Ecto neural progenitor cell (in vitro differentiated cells): ENCODE measurements around the gene PANX1.
"Not testable (repeated sequence)": the region's sequence is repeated elsewhere in the genome, so short reads cannot be mapped to it uniquely, and the experiment has no call there.

Source experiments
- DNase-seq: peaks from one replicate; pipeline ENCODE4 v3.0.0-alpha.2; 2018; ENCODE audit warnings: low spot score

The PANX1 gene

DNA sequence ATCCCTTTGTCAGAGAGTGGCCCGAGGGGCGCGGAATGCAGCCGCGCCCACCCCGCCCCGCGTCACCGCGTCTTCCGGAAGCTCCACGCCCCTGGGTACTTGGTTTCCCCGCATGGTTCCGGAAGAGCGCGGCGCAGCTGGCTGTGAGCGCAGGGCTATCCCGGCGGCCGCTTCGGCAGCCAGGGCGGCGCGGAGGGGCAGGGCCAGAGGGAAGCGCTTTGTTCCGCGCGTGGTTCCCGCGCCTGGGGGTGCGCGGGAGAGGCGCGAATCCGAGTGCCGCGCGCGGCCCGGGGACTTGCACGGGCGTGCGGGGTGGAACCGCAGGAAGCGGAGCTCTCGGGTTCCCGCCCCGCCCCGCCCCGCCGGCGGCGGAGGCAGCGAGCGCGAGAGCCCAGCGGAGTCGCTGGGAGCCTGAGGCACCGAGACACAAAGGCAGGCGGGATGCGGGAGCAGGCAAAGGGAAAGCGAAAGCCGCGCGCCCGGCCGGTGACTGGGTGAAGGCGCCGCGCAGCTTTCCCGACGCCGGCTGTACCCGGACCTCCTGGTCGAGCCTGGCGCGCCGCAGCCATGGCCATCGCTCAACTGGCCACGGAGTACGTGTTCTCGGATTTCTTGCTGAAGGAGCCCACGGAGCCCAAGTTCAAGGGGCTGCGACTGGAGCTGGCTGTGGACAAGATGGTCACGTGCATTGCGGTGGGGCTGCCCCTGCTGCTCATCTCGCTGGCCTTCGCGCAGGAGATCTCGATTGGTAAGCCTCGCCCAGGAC is at the start of gene PANX1:
TSS of gene PANX1 (plus strand) at position 96 of the 766 bp plus-strand sequence. CDS start at position 568, 472 bp downstream.
- DNase-seq = peak; percentile 89

- DNase-seq = no peak
Observed at GRCh38 chr11:94084164-94084563, 44.5 kb upstream of the PANX1 start.

DNA sequence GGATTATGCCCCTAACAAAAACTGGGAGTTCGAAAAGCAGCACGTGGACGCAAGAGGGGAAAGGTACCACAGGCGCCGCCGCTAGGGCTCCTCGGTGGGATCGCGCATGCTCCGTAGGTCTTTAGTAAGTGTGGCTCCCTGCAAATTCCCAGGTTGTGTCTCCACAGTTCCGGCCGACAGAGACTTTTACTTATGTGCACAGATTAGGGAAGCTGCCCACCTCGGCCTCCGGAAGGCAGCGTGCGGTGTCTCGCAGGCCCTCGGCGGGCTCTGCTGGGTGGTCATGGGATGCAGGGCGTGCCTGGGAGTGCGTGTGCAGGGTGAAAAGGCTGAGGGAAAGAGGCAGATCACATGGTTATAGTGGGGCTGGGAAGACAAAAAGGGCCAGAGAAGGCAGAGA is 39.7 kb upstream of the PANX1 start:
- DNase-seq = no peak

DNA sequence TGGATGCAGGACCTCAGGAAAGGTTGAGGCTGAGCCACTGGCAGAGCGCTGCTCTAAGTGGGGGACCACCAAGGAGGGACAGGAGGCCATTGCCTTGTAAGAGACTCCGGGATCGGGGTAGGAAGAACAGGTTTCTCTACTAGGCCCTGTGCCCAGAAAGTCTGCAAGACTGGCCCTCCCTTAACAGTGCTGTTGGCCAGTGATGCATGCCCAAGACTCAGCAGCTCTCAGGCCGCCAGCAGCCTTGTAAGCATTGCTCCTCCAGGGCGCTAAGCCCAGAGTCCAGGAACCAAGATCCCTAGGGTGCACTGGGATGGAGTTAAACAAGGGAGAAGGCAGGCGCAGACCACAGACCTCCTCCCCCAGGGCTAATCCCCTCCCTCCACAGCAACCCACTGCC is 39.3 kb upstream of the PANX1 start:
- DNase-seq = no peak

GRCh38 chr11:94090401-94090800 is 38.2 kb upstream of the PANX1 start:
- DNase-seq = no peak

DNA sequence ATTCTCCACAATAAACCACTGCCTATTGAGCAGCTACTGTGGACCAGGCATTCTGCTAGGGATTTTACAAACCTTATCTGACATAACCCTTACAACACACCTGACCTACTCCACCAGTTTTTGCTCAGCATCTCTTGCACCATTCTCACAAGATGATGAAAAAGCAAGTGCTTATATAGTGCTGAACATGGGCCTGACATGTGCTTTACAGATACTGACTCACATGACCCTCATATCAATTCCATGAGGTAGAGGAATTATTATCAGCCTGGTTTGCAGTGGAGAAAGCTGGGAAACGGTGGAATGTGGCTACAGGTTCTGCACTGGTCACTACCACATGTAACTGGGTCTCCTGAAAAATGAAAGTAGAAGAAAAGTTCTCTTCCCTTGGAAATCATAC is 37.5 kb upstream of the PANX1 start:
- no peak for DNase-seq

DNA sequence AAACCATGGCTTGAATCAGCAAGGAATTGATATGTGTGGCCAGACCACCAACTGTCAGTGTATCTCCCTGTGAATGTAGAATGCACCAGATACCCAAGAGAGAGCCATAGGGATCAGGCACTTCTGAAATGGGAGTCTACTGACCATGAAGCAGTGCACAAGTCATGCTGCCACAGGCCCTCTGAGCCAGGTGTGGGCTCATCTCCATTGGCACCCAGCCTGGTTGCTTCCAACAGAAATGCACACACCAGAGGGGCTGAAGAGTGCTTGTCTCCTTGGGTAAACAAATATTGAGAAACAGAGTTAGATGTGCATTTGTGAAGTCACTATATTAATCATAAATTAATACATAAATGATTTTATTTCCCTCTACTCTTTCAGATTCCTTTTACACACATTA is 28.4 kb upstream of the PANX1 start:
- no peak for DNase-seq

DNA sequence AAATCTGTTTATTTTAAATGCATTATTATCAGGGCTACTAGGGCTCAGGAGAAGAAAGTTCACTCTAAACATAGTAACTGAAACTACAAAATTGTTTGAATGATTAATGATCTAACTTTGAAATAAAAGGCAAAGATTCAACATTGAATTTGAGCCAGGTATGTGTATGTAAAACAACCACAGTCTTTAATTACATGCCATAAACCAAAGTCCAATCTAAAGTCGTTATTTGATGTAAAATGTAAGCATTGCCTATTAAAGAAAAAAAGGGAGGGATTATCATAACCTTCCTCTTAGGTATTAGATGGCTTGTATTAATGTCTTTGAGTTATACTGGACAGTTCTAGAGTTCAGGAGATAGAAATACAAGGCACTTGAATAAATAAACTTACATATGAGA is 25.2 kb upstream of the PANX1 start:
- DNase-seq = no peak

DNA sequence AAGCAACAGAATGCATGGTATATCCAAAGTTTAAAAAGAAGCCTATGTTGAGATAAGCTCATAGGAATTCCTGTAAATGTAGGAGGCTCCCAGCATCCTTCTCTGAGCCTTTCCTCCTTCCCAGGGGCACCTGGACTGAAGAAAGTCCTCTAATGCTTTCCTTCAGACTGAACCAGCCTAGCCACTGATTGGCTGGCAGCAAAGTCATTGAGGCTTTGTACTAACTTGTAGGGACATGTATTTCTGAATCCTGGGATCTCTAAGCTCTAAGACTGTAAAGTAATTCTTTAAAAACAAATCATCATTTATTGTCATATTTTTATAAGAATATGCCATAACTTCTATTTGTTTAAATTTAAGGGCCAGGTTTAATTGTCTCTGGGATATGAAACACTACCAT is 23.9 kb upstream of the PANX1 start:
- DNase-seq = no peak

DNA sequence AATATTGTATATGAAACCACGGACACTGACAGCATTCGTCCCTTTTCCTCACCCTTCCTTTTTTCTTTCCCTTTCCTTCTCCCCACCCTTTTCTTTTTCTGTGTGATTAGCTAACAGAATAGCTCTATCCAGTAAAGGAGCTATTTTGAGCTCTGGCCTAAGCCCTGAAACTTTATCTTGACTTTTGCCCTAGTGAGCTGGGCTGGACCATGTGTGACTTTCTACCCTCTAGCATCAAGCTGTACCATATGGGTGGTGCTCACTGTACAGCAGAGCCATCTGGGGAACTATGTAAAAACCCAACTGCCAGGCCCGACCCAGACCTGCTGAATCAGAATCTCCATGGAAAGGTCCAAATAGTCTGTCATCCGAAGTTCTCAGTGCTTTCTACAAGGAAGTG is 21.9 kb upstream of the PANX1 start:
- no peak for DNase-seq

DNA sequence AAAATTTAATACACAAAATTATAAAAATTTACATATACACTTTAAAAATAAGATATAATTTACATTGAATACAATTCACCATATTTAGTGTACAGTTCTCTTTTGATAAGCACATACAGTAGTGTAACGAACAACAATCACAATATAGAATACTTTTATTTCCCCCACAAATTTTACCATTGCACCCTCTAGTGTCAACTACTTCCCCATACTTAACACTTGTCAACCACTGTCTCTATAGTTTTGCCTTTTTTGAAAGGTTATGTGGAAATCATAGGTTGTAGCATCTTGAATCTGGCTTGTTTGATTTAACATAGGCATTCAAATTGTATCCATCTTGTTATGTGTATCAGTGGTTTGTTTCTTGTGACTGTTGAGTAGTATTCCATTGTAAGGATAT is 21.3 kb upstream of the PANX1 start:
- no peak for DNase-seq

GRCh38 chr11:94111241-94111640 is 17.4 kb upstream of the PANX1 start:
- DNase-seq = no peak

DNA sequence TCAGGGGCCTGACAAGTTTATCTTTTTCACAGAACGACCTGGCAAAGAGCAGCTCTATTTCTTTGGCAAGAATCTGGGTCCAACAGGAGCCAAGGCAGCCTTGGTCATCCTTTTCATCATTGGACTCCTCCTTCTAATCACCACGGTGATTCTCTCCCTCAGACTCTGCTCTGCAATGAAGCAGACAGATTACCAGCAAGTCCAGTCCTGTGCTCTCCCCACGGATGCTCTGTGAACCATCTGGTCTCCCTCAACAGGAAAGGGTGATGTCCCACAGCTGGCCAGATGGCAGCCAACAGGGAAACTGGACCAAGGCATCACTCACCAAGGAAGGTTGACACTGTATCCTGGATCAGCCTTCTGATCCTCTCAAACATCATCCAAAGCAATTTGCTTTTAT is 17.0 kb upstream of the PANX1 start:
- DNase-seq = no peak

DNA sequence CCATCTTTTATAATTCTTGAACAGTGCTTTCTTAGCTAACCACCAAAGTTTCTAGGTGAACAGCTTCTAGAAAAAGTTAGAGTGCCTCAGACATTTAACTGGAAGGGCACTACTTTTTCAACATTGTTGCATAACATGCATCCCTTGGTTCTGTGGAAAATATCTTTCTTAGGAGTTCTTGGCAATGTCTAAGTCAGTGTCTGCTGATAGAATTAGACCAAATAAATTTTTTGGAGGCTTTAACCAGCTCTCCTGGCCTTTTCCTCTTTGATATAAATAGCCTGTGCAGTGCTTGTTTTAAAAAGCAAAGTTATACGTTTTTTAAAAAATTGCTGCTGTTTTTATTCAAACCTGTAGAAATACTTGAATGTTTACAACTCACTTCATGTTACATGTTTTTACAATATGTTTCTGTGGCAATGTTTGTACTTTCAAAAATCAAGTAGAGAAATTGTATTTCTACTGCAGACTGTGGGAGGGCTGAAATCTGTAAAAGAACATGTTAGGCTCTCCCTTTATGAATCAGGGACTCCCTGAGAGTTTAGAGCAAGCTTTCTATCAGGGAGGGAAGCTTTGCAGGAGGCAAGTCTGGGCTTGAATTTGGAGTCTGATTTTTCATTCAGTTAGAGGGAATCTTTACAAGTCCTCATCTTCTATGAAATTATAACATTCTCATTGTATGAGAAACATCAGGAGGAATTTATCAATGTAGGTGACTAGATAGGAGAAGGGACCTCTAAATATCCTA is 16.3 kb upstream of the PANX1 start:
- DNase-seq = no peak

DNA sequence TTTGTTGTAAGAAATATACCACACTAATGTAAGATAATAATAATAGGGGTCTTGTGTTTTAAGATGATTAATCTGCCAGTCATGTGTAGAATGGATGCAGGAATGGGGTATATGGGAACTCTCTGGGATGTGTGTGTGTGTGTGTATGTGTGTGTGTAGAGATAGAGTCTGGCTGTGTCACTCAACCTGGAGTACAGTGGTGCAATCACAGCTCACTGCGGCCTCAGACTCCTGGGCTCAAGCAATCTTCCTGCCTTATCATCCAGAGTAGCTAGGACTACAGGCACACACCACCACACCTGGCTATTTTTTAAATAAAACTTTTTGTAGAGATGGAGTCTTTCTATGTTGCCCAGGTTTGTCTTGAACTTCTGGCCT is 11.5 kb upstream of the PANX1 start:
- no peak for DNase-seq

DNA sequence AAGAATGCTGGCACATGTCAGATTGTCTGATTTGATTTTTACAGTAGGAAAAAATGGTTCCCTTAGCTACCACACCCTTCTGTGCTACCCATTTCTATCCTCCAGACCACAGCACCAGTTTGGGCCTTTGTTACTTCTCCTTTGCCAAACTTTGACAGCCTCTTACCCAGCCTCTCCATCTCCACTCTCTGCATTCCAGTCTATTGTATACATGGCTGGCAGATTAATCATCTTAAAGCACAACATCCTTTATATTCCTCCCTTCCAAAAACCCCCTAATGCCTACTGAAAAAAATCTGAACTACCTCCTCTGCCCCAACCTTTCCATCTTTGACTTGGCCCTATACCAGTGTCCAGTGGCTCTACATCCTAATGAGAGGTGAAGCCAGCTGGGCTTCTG is 10.8 kb upstream of the PANX1 start:
- DNase-seq = no peak

DNA sequence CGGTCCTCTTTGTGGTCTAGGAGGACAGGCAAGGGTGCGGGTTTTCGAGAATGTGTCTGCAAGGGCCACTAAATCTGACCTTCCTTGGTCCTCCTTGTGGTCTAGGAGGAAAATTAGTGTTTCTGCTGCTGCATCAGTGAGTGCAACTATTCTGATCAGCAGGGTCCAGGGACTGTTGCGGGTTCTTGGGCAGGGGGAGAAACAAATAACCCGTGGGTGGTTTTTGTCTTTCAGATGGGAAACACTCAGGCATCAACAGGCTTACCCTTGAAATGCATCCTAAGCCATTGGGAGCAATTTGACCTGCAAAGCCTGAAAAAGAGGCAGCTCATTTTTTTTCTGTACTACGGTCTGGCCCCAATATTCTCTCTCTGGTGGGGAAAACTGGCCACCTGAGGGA is 9.0 kb upstream of the PANX1 start:
- DNase-seq = not testable (repeated sequence)

GRCh38 chr11:94120516-94120915 is 8.1 kb upstream of the PANX1 start:
- not testable (repeated sequence) for DNase-seq

- no peak for DNase-seq
Observed at GRCh38 chr11:94120946-94121345, 7.7 kb upstream of the PANX1 start.

- DNase-seq = no peak
Observed at GRCh38 chr11:94125407-94126115, 3.1 kb upstream of the PANX1 start.

DNA sequence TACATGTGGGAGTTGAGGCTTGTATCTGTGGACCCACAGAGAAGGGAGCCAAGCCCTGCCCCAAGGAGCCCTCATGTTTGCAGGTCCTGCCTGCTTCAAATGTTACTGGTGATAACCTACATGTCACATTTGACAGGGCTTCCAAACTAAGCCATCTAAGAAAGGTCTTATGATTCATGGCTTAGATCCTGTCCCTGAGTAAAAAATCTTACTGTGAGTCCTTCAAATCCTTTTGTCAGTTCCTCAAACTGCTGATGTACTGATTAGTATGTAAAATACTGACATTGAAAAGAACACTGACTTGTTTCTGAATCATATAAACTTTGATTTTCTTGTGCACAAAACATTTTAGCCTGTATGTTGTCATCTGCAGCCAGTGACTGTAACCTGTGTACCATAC is 1.0 kb upstream of the PANX1 start:
- no peak for DNase-seq

DNA sequence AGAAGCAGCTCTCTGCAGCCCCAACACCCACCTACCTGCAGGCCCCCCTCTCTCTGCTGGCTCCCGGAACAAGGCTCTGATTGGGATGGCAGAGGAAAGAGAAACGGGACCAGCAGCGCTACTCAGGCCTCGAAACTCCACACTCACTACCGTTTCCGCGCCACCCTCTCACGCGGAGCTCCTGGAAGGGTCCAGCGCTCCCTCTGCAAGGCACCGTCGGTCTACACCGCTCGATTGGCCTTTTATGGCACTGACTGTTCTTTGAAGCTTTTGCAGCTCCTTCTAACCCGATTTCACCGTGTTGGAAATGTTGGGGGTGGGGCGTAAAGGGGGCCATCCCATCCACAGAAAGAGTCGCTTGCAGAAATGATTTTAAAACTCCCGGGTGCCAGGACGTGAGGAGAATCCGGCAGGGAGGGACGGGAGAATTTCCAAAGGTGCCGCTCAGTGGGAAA is 323 bp upstream of the PANX1 start:
- no peak for DNase-seq
